Transverse colon (tissue), 4 donors: ENCODE data around the gene QSER1.

Experiments
- EP300 ChIP-seq: sonication (generic); formaldehyde crosslinking; IDR thresholded peaks from one replicate; pipeline ENCODE4 v1.6.1; 2017; ENCODE audit warnings: antibody characterized with exemption, low read depth
- POLR2A ChIP-seq: fragments of 450-650 bp; IDR thresholded peaks from one replicate; pipeline ENCODE4 v1.6.1; 2016; ENCODE audit warnings: antibody characterized with exemption, mild to moderate bottlenecking, moderate library complexity
- POLR2AphosphoS5 ChIP-seq, 3 donors: sonication (generic); formaldehyde crosslinking; IDR thresholded peaks; one replicate each; pipeline ENCODE4 v1.6.1; 2016; ENCODE audit warnings: antibody characterized with exemption in 3 of 3
- TF ChIP-seq, protein P1 (sequence below), 5 experiments: fragments of 200-600 bp in 3 of 5; fragments of 450-650 bp in 2 of 5; sonication (generic) in 3 of 5; IDR thresholded peaks; 1 replicate in 2 of 5; 2 replicates in 3 of 5; pipeline ENCODE4 v1.5.1; 2016 to 2017; ENCODE audit warnings: antibody characterized with exemption in 5 of 5, inconsistent platforms in 3 of 5, mild to moderate bottlenecking in 2 of 5, moderate library complexity in 1 of 5

DNA sequence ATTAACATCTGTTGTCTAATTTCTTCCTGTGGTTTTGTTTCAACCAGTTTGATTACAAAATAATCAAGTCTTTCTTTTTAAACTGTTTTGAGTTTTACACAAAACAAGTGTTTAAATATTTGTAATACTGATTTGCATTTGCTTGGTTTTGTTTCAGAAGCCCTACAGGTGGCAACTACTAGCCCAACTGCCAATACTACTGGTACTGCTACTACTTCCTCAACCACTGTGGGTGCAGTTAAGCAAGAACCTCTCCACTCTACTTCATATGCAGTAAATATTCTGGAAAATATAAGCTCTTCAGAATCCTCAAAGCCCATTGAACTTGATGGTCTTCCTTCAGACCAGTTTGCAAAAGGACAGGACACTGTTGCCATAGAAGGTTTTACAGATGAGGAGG is 61.1 kb downstream of the QSER1 start:
- TF ChIP-seq, protein P1, sequence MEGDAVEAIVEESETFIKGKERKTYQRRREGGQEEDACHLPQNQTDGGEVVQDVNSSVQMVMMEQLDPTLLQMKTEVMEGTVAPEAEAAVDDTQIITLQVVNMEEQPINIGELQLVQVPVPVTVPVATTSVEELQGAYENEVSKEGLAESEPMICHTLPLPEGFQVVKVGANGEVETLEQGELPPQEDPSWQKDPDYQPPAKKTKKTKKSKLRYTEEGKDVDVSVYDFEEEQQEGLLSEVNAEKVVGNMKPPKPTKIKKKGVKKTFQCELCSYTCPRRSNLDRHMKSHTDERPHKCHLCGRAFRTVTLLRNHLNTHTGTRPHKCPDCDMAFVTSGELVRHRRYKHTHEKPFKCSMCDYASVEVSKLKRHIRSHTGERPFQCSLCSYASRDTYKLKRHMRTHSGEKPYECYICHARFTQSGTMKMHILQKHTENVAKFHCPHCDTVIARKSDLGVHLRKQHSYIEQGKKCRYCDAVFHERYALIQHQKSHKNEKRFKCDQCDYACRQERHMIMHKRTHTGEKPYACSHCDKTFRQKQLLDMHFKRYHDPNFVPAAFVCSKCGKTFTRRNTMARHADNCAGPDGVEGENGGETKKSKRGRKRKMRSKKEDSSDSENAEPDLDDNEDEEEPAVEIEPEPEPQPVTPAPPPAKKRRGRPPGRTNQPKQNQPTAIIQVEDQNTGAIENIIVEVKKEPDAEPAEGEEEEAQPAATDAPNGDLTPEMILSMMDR (IDR thresholded peaks at IDR 0.05) = no peak
- no peak for TF ChIP-seq POLR2A
- TF ChIP-seq POLR2AphosphoS5 (IDR thresholded peaks at IDR 0.05) = no peak
- no peak for TF ChIP-seq EP300
